GM11168 (cell line): Measurements from ENCODE around the gene PICK1.
"Not testable (repeated sequence)": the region's sequence is repeated elsewhere in the genome, so short reads cannot be mapped to it uniquely, and the experiment has no call there.

Source experiments
- in situ Hi-C: fragments of 300-500 bp; cut with MboI; formaldehyde crosslinking; loops from one replicate; pipeline ENCODE4 v1.12.0; 2022; ENCODE audit warnings: low sequenced_read_pairs; ENCODE audit not compliant: unreplicated experiment

Gene PICK1

GRCh38 chr22:38029901-38030300 is 27.3 kb upstream of the PICK1 start:
- in situ Hi-C loops, result no loop called here

- in situ Hi-C loops, result no loop called here
Observed at GRCh38 chr22:38030311-38031133, 26.7 kb upstream of the PICK1 start.

- in situ Hi-C loops, result no loop called here
Observed at GRCh38 chr22:38031491-38031890, 25.7 kb upstream of the PICK1 start.

- in situ Hi-C loops, result no loop called here
Observed at GRCh38 chr22:38032681-38033521, 24.3 kb upstream of the PICK1 start.

- in situ Hi-C loops, result no loop called here
Observed at GRCh38 chr22:38033522-38034277, 23.5 kb upstream of the PICK1 start.

- in situ Hi-C loops, result no loop called here
Observed at GRCh38 chr22:38034278-38034882, 22.8 kb upstream of the PICK1 start.

- in situ Hi-C loops, result no loop called here
Observed at GRCh38 chr22:38034884-38035529, 22.2 kb upstream of the PICK1 start.

- in situ Hi-C loops, result no loop called here
Observed at GRCh38 chr22:38035530-38035885, 21.7 kb upstream of the PICK1 start.

- in situ Hi-C loops, result no loop called here
Observed at GRCh38 chr22:38036392-38037062, 20.7 kb upstream of the PICK1 start.

- in situ Hi-C loops, result not testable (repeated sequence)
Observed at GRCh38 chr22:38037367-38038150, 19.6 kb upstream of the PICK1 start.

- in situ Hi-C loops, result no loop called here
Observed at GRCh38 chr22:38038426-38038825, 18.8 kb upstream of the PICK1 start.

GRCh38 chr22:38038890-38039812 is 18.1 kb upstream of the PICK1 start:
- in situ Hi-C loops, result no loop called here

GRCh38 chr22:38040953-38041759 is 16.0 kb upstream of the PICK1 start:
- in situ Hi-C loops, result no loop called here

GRCh38 chr22:38041760-38042487 is 15.3 kb upstream of the PICK1 start:
- in situ Hi-C loops, result no loop called here

GRCh38 chr22:38042488-38042790 is 14.8 kb upstream of the PICK1 start:
- in situ Hi-C loops, result no loop called here
